Colonic mucosa (tissue), 4 donors: ENCODE data around the gene DLL4. TPM values are rescaled to one million over a fixed set of nuclear protein-coding genes. Genes with fewer than 3 reads are reported as not detected.

Source experiments
- DNase-seq: peaks from one replicate; pipeline ENCODE4 v3.0.0-alpha.2; 2020
- H3K27ac ChIP-seq: fragments of 200-600 bp; one replicate; pipeline ENCODE4 v1.8.0; 2021
- H3K27me3 ChIP-seq: fragments of 200-600 bp; one replicate; pipeline ENCODE4 v1.8.0; 2021
- H3K36me3 ChIP-seq: fragments of 200-600 bp; one replicate; pipeline ENCODE4 v1.8.0; 2021
- H3K4me1 ChIP-seq: fragments of 200-600 bp; one replicate; pipeline ENCODE4 v1.8.0; 2021; ENCODE audit warnings: mild to moderate bottlenecking
- H3K4me3 ChIP-seq: fragments of 200-600 bp; one replicate; pipeline ENCODE4 v1.8.0; 2021
- H3K9ac ChIP-seq, 2 donors: one replicate each; pipeline ENCODE4 v1.7.0; 2013; ENCODE audit warnings: control low read depth in 2 of 2, low read depth in 2 of 2, low read length in 2 of 2
- H3K9me3 ChIP-seq: fragments of 200-600 bp; one replicate; pipeline ENCODE4 v1.8.0; 2021
- intact Hi-C: fragments of 100-400 bp; cut with DNase I; formaldehyde crosslinking; loops from one replicate; pipeline ENCODE4 v1.14.1; 2022
- total RNA-seq, 2 donors: library from RNA; stranded (reverse); fragmentation: NEBNext Ultra II Directional in 1 of 2; extraction: Animal tissue kit (Norgen Biotek cat#: 25700) in 1 of 2; gene quantifications; one replicate each; pipeline ENCODE4 v1.2.1, GENCODE V29; 2021
- TF ChIP-seq, protein P1 (sequence below): fragments of 200-600 bp; IDR thresholded peaks from one replicate; pipeline ENCODE4 v1.8.0; 2022; ENCODE audit warnings: antibody characterized with exemption, mild to moderate bottlenecking
- donor health status: healthy.
- donor health status: DM: no; HTN: no; CAD: no.
- donor health status: DM: no; HTN: no; CAD: no.

DLL4 gene
- 10 to 100 TPM; 18.5 to 21.6 TPM for total RNA-seq

DNA sequence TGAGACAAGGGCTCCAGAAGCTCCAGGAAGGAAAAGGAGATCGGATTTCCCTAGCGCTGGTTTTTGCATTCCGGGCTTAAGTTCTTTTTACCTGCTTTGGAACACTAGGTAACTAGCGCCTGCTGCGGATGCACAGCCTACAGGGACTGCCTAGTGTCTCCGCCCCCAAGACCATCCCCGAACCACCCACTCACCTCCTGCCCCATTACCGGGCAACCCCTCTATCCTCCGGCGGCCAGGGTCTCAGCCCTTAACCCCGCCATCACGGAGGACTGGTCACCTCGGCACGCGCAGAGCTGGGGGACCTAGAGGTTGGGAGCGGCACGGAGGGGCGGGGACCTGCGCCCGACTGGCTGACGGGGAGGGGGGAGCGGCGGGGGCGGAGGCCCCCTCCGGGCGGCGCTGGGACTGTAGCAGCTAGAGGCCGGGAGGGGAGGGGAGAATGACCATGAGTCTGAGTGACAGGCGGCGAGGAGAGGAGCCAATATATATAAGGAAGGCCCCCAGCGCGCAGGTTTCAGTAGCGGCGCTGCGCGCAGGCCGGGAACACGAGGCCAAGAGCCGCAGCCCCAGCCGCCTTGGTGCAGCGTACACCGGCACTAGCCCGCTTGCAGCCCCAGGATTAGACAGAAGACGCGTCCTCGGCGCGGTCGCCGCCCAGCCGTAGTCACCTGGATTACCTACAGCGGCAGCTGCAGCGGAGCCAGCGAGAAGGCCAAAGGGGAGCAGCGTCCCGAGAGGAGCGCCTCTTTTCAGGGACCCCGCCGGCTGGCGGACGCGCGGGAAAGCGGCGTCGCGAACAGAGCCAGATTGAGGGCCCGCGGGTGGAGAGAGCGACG, at the start of gene DLL4:
DLL4 (plus strand) TSS at position 520 of the 839 bp plus-strand sequence. CDS start 329 bp downstream, outside the sequence.
- peak within 1 kb of the TSS; percentile 42 for H3K27ac ChIP-seq
- peak within 1 kb of the TSS; percentile 79 to 93 for H3K9ac ChIP-seq
- TF ChIP-seq, protein P1, sequence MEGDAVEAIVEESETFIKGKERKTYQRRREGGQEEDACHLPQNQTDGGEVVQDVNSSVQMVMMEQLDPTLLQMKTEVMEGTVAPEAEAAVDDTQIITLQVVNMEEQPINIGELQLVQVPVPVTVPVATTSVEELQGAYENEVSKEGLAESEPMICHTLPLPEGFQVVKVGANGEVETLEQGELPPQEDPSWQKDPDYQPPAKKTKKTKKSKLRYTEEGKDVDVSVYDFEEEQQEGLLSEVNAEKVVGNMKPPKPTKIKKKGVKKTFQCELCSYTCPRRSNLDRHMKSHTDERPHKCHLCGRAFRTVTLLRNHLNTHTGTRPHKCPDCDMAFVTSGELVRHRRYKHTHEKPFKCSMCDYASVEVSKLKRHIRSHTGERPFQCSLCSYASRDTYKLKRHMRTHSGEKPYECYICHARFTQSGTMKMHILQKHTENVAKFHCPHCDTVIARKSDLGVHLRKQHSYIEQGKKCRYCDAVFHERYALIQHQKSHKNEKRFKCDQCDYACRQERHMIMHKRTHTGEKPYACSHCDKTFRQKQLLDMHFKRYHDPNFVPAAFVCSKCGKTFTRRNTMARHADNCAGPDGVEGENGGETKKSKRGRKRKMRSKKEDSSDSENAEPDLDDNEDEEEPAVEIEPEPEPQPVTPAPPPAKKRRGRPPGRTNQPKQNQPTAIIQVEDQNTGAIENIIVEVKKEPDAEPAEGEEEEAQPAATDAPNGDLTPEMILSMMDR = no peak
- H3K4me3 ChIP-seq = peak within 1 kb of the TSS; percentile 52
- peak; percentile 89 for DNase-seq
- peaks cover 35% of the 10 kb centered on the region for H3K27me3 ChIP-seq
- H3K4me1 ChIP-seq = peaks cover 28% of the 10 kb centered on the region
- intact Hi-C loops = no loop called here
- H3K36me3 ChIP-seq = no peaks in the 10 kb centered on the region
- H3K9me3 ChIP-seq = no peaks in the 10 kb centered on the region

DNA sequence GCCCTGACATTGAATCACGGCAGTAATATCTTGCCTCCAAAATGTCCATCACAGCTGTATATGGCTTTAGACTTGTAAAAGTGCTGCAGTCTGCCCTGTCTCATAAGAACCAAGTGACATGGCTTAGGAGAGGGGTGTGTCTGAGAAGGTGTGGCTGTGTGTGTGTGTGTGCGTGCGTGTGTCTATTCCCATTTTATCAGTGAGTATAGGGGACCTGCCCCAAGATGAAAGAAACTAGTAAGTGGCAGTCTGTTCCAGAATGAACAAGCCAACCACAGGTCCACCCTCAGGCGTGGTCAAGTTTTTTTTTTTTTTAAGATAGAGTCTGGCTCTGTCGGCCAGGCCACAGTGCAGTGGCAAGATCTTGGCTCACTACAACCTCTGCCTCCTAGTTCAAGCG, 49.5 kb upstream of the DLL4 start:
- Histone ChIP-seq H3K9ac (no peak overlapping the region), H3K27me3 (no peaks in the 10 kb centered on the region), H3K27ac (peak overlapping the region; percentile 2), H3K4me3 (no peak overlapping the region), H3K9me3 (no peaks in the 10 kb centered on the region), H3K36me3 (no peaks in the 10 kb centered on the region), H3K4me1 (no peaks in the 10 kb centered on the region)
- DNase-seq = peak; percentile 79
- intact Hi-C loops = no loop called here
- TF ChIP-seq, protein P1 = no peak

DNA sequence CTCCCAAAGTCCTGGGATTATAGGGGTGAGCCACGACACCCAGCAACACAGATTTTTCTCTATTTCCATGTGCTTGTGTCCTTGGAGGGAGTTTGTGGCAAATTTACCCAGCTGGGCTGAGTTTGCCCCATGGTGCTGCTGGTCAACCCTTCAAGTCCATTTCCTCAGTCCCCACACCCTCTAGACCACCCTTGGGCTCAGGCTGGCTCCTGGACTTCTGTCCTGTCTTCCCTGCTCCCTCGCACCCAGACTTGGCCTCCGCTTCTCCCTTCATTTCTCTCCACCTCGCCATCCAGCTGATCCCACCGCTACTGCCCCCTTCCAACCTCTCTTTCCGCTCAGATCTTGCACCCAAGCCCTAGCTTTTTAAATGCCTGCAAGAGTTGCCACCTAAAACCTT, 47.8 kb upstream of the DLL4 start:
- Histone ChIP-seq H3K27ac (no peak overlapping the region), H3K36me3 (no peaks in the 10 kb centered on the region), H3K9ac (no peak overlapping the region), H3K9me3 (no peaks in the 10 kb centered on the region), H3K27me3 (no peaks in the 10 kb centered on the region), H3K4me1 (no peaks in the 10 kb centered on the region), H3K4me3 (no peak overlapping the region)
- intact Hi-C loops = no loop called here
- TF ChIP-seq, protein P1 = no peak
- DNase-seq = no peak

DNA sequence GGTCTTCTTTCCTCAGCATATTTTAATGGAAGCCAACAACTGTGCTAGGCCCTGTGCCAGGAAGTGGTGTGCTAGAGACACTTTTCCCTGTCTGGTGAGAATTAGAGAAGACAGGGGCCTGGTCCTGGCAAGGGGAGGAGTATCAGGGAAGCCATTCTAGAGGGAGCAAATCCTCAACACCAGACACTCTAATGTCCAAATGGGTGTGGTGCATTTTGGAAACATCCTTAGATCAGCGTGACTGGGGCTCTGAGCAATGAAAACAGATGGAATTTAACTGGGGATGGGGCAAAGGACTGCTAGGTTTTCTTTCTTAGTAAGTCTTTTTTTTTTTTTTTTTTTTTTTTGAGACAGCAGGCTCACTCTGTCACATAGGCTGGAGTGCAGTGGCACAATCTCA, 42.6 kb upstream of the DLL4 start:
- Histone ChIP-seq H3K27ac (no peak overlapping the region), H3K4me1 (no peaks in the 10 kb centered on the region), H3K9me3 (no peaks in the 10 kb centered on the region), H3K4me3 (no peak overlapping the region), H3K27me3 (no peaks in the 10 kb centered on the region), H3K9ac (no peak overlapping the region), H3K36me3 (no peaks in the 10 kb centered on the region)
- DNase-seq = no peak
- intact Hi-C loops = no loop called here
- TF ChIP-seq, protein P1 = no peak

DNA sequence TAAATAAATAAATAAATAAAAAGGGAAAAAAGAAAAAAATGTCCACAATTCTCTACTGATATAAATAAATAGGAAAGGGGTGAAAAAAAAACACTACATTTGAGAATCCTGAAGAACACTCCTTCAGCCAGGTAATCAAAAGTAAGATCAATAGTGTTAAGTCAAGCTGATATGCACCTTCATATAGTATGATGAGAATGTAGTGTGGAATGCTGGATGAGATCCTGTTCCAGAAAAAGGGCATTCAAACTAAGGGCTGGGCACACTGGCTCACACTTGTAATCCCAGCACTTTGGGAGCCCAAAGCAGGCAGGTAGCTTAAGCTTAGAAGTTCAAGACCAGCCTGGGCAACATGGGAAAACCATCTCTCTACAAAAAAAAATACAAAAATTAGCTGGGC, 40.0 kb upstream of the DLL4 start:
- Histone ChIP-seq H3K36me3 (no peaks in the 10 kb centered on the region), H3K27me3 (no peaks in the 10 kb centered on the region), H3K4me1 (peaks cover 5% of the 10 kb centered on the region), H3K9ac (no peak overlapping the region), H3K27ac (no peak overlapping the region), H3K9me3 (no peaks in the 10 kb centered on the region), H3K4me3 (no peak overlapping the region)
- TF ChIP-seq, protein P1 = no peak
- intact Hi-C loops = no loop called here
- no peak for DNase-seq
